Stimulated activated CD4-positive, alpha-beta T cell treated with anti-CD3 and anti-CD28 coated beads, Interleukin-4, amount 100 ng/mL, for 1 hour (primary cell): ENCODE data around the gene CT45A3.
"Not testable (repeated sequence)": the region's sequence is repeated elsewhere in the genome, so short reads cannot be mapped to it uniquely, and the experiment has no call there.

Experiments used
- DNase-seq: peaks from one replicate; pipeline ENCODE4 v3.0.0-alpha.2; 2020

Gene CT45A3

DNA sequence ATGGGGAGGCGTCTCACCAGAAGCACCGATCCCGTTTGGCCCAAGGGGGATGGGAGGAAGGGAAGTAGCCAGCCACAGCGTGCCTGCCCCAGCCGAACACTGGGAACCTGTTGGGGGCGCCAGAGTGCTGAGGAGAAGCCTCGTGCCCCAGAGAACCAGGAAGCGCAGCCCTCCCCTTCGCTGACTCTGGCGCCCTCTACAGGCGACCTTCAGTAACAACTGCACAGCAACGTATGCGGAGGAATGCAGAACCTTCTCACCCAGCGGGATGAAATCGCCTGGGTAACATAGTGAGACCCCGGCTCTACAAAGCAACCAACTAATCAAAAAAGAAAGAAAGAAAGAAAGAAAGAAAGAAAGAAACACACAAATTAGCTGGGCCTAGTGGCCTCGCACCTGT, at the start of gene CT45A3:
Gene CT45A3 (minus strand): TSS at position 101 of the 400 bp plus-strand sequence. CDS start 3,747 bp downstream, outside the sequence.
- not testable (repeated sequence) for DNase-seq

DNA sequence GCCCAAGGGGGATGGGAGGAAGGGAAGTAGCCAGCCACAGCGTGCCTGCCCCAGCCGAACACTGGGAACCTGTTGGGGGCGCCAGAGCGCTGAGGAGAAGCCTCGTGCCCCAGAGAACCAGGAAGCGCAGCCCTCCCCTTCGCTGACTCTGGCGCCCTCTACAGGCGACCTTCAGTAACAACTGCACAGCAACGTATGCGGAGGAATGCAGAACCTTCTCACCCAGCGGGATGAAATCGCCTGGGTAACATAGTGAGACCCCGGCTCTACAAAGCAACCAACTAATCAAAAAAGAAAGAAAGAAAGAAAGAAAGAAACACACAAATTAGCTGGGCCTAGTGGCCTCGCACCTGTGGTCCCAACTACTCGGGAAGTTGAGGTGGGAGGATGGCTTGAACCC, 34.7 kb upstream of the CT45A3 start, which contains the start of gene CT45A6:
Gene CT45A6 (minus strand): TSS at position 101 of the 400 bp plus-strand sequence. CDS start 3,794 bp downstream, outside the sequence.
- not testable (repeated sequence) for DNase-seq

- DNase-seq: not testable (repeated sequence)
Measured at GRCh38 chrX:135785403-135785802, 17.4 kb upstream of the CT45A3 start, which contains the start of gene CT45A5. Gene CT45A5, minus strand, starts transcription at chrX:135785503. Its CDS starts 3,774 bp downstream, at chrX:135781729.

GRCh38 chrX:135744739-135745138, 23.3 kb downstream of the CT45A3 start:
- not testable (repeated sequence) for DNase-seq

DNA sequence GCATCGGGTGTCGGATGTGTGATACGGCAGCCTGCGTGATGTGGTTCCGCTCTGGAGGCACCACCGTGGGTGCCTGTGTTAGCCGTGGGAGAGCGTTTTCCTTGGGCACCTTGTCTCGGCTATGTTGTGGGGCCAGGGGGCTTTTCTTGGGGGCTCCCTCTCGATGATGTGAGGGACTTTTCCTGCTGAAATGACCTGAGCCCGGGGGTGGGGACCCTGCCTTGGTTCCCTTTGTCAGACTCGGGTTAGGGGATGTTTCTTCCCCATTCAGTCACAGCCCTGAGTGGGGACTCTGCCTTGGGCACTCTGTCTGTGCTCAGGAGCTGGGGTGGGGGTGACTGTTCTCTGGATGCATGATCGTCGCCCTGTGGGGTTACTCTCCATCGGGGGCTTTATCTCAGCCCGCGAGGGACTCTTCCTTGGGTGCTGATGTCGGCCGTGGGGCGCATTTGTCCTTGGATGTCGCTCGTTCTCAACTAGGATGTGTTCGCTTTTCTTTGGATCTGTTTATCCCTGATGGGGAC, 26.7 kb downstream of the CT45A3 start:
- no peak for DNase-seq

- DNase-seq: peak; percentile 56
Measured at GRCh38 chrX:135740681-135741149, 27.3 kb downstream of the CT45A3 start.

GRCh38 chrX:135737366-135738071, 30.5 kb downstream of the CT45A3 start:
- DNase-seq: no peak

DNA sequence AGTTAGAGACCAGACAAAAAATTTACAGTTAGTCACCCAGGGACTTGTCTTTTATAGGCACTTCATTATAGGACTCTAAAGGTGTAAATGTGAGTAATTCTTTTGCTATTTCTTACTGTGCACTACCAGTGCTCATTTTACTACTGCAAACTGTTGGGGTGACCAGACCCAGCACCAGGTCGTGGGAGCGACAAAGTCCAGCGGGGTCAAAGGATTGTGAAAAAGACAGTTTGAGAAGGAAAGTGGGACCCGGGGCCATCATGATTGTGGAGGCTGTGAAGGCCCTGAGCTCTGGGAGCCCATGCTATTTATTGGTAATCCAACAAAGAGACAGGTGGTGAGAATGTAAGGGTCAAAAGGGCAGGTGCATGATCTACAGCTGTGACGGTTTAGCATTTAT, 33.3 kb downstream of the CT45A3 start:
- not testable (repeated sequence) for DNase-seq

DNA sequence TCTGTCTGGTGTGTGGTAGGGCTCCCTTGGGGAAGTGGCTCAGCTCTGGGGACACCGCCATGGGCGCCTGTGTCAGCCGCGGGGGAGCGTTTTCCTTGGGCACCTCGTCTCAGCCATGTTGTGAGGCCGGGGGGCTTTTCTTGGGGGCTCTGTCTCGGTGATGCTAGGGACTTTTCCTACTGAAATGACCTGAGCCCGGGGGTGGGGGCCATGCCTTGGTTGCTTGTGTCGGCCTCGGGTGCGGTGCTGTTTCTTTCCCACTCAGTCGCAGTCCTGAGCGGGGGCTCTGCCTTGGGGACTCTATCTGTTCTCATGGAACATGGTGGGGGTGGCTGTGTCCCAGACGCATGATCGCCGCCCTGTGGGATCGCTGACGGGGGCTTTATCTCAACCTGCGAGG, 54.2 kb downstream of the CT45A3 start:
- no peak for DNase-seq

- DNase-seq: peak; percentile 21
Measured at GRCh38 chrX:135713183-135713689, 54.8 kb downstream of the CT45A3 start, which contains the start of gene CT45A1. Gene CT45A1, plus strand, starts transcription at chrX:135713639. Its CDS starts 5,302 bp downstream, at chrX:135718941.
